ENCODE data around the gene GATA3. TPM values are rescaled to one million over a fixed set of nuclear protein-coding genes. Genes with fewer than 3 reads are reported as not detected.

The GATA3 gene
- total RNA-seq, 1 donor from 2014 or later, result 3.2 TPM

DNA sequence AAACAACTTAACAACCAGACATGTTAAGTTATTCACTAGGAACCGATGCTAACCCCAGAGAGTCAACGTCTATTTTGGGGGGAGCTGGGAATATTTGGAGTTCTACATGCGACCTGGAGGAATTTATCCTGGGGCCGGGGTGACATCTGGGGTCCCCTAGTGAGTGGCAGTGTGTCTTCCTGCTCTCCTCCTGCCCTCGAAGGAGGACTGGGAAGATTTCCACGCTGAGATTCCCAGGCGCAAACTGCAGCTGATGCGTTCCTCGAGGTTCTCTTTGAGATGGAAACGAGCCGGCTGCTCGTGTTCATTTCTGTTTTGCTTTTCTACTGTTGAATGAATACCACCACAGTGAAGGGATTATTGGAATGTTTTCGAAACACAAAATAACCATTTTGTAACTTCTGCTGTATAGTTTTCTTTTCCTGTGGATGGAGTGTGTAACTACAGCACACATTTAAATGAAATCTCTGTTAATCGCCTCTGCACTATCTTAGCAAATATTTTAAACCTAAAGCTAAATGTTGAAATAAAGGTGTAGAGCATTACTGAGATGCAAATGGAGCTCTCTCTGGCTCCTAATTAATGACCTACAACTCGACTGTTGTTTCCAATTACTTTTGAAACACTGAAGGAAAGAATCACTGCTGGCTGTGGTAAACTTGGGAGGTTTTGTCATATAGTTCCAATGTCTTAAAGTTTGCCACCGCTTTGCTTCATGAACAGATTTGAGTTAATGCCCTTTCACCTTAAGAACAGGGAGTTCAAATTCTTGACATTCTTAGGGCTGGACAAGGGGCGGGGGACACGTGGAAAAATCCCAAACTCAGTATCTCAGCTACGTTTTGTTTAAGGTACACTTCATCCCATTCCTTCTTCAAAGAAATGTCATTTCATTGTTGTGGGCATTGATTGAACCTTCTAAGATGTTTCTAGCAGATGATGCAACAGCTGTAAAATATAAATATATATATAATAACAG, 21.1 kb downstream of the GATA3 start:
- no peak for ATAC-seq
- H3K4me3 ChIP-seq, result no peak overlapping the region

DNA sequence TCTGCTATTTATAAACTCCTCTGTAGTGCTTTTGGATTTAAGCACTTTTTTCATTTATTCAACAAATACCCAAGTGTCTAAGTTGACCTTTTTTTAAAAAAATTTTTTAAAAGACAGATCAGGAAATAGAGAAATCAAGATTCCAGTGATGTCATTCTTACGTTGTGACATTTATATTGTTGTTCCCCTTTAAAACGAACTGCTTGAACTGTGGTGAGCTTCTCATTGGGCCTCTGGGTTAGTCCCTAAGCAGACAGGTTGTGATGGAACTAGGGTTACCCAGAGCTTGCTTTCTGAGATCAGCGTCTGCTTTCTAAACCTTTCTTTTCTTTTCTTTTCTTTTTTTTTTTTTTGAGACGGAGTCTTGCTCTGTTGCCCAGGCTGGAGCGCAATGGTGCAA, 22.4 kb downstream of the GATA3 start:
- no peaks in the 10 kb centered on the region for H3K27me3 ChIP-seq
- H3K9me3 ChIP-seq, result no peaks in the 10 kb centered on the region
- H3K36me3 ChIP-seq, result no peaks in the 10 kb centered on the region
- intact Hi-C loops (cut with DNase I), result no loop called here
- ATAC-seq (no peak), DNase-seq (no peak)
- H3K4me1 ChIP-seq, result no peaks in the 10 kb centered on the region
- H3K4me3 ChIP-seq, result no peak overlapping the region
- H3K27ac ChIP-seq, result no peak overlapping the region
- TF ChIP-seq, protein P1, sequence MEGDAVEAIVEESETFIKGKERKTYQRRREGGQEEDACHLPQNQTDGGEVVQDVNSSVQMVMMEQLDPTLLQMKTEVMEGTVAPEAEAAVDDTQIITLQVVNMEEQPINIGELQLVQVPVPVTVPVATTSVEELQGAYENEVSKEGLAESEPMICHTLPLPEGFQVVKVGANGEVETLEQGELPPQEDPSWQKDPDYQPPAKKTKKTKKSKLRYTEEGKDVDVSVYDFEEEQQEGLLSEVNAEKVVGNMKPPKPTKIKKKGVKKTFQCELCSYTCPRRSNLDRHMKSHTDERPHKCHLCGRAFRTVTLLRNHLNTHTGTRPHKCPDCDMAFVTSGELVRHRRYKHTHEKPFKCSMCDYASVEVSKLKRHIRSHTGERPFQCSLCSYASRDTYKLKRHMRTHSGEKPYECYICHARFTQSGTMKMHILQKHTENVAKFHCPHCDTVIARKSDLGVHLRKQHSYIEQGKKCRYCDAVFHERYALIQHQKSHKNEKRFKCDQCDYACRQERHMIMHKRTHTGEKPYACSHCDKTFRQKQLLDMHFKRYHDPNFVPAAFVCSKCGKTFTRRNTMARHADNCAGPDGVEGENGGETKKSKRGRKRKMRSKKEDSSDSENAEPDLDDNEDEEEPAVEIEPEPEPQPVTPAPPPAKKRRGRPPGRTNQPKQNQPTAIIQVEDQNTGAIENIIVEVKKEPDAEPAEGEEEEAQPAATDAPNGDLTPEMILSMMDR (IDR thresholded peaks at IDR 0.05), result no peak

More for the DNA sequence above, 21.1 kb downstream of the GATA3 start:
- Histone ChIP-seq H3K27me3 (no peaks in the 10 kb centered on the region), H3K9me3 (no peaks in the 10 kb centered on the region), H3K36me3 (no peaks in the 10 kb centered on the region), H3K27ac (no peak overlapping the region), H3K4me1 (no peaks in the 10 kb centered on the region)
- DNase-seq, result no peak
- TF ChIP-seq, protein P1 (IDR thresholded peaks at IDR 0.05), result no peak
- intact Hi-C loops (cut with DNase I), result no loop called here

DNA sequence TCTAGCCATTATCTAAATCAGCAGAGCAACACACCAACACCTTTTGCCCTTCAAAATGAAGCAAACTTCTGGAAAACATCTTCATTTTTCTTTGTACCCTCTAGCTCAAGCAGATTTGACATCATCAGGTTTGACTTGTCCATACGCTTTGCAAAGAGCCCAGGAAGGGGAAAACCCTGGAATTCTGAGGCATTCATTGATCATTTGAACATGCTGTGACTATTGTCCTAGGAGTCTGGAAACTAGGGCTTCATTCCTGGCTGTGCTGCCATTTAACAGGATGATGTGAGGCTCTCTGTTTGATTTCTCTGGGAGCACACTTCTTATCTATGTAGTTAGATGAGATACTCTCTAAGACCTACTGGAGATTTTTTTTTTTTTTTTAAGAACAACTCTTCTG, 23.5 kb downstream of the GATA3 start:
- Histone ChIP-seq H3K27me3 (no peaks in the 10 kb centered on the region), H3K4me3 (no peak overlapping the region), H3K27ac (no peak overlapping the region), H3K36me3 (no peaks in the 10 kb centered on the region), H3K4me1 (no peaks in the 10 kb centered on the region), H3K9me3 (no peaks in the 10 kb centered on the region)
- no peak for ATAC-seq
- TF ChIP-seq, protein P1 (IDR thresholded peaks at IDR 0.05), result no peak
- intact Hi-C loops (cut with DNase I), result no loop called here
- no peak for DNase-seq

DNA sequence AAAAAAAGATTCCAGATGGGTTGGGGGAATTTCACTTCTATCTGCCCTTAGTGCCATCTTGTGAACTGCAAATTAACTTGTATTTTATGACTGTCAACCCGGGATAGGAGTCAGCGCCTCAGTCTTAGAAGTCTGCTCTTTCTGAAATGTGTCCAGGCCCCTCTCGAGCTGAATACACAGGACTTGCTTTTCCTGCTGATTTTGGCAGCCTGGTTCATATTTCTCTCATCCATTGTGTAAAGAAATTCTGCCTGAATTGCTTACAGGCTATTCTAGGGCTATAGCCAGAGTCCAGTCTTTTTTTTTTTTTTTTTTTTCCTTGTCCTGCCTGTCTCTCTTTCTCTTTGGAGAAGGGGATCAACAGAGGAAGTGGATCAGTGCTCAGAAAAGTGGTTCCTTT, 24.6 kb downstream of the GATA3 start:
- no peak for ATAC-seq
- H3K4me3 ChIP-seq, result no peak overlapping the region
- H3K27ac ChIP-seq, result no peak overlapping the region
- H3K36me3 ChIP-seq, result no peaks in the 10 kb centered on the region
- H3K27me3 ChIP-seq, result no peaks in the 10 kb centered on the region
- no peaks in the 10 kb centered on the region for H3K4me1 ChIP-seq
- H3K9me3 ChIP-seq, result no peaks in the 10 kb centered on the region
- TF ChIP-seq, protein P1 (IDR thresholded peaks at IDR 0.05), result no peak
- DNase-seq, result no peak
- intact Hi-C loops (cut with DNase I), result no loop called here

DNA sequence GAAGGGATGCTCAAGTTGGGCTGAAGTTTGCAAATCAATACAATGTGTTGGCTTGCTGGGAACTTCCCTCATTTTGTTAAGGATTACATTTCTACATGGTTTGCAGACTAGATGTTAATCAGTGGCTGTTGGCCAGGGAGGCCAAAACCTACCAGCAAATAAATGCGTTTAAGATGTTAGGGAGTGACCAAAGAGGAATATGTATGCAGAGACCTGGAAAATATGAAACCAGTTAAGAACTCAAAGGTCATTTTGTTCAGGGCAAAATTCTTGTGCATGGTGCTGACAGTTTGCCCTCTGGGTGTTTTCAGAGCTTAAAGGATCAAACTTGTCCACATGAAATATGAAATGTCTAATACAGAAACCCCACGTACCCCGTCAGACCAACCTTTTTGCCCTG, 30.3 kb downstream of the GATA3 start:
- Histone ChIP-seq H3K27ac (no peak overlapping the region), H3K4me3 (no peak overlapping the region), H3K4me1 (no peaks in the 10 kb centered on the region), H3K9me3 (no peaks in the 10 kb centered on the region), H3K27me3 (no peaks in the 10 kb centered on the region), H3K36me3 (no peaks in the 10 kb centered on the region)
- ATAC-seq, result no peak
- TF ChIP-seq, protein P1 (IDR thresholded peaks at IDR 0.05), result no peak
- no peak for DNase-seq
- intact Hi-C loops (cut with DNase I), result no loop called here
